SU-DHL-6 (cell line): ENCODE data around the gene ANKRD49.

Experiments used
- H2AFZ ChIP-seq: fragments of 200-600 bp; sonication (generic); 2 replicates; pipeline ENCODE4 v1.6.1; 2014; ENCODE audit warnings: low read depth, mild to moderate bottlenecking, moderate library complexity, mixed read lengths, antibody characterized with exemption, low read length; ENCODE audit not compliant: severe bottlenecking
- H3F3A ChIP-seq: fragments of 200-600 bp; shearing (Covaris generic); 2 replicates; pipeline ENCODE4 v1.6.0; 2016; ENCODE audit warnings: antibody characterized with exemption, mild to moderate bottlenecking; ENCODE audit not compliant: insufficient read depth
- H3K27ac ChIP-seq: fragments of 200-600 bp; sonication (generic); 2 replicates; pipeline ENCODE4 v1.5.1; 2016; ENCODE audit warnings: low read depth, mild to moderate bottlenecking, low read length, moderate library complexity, mixed read lengths
- H3K27me3 ChIP-seq: fragments of 200-600 bp; sonication (generic), shearing (Covaris generic); 2 replicates; pipeline ENCODE4 v1.6.0; 2014; ENCODE audit warnings: mild to moderate bottlenecking, low read length
- H3K36me3 ChIP-seq: fragments of 200-600 bp; sonication (generic); 2 replicates; pipeline ENCODE4 v1.6.1; 2014; ENCODE audit warnings: mild to moderate bottlenecking, low read length, mixed read lengths
- H3K4me2 ChIP-seq: fragments of 300-600, 200-600 bp; shearing (Covaris generic), sonication (generic); 2 replicates; pipeline ENCODE4 v1.6.0; 2014; ENCODE audit warnings: low read length, low read depth, mild to moderate bottlenecking; ENCODE audit not compliant: poor library complexity, severe bottlenecking
- H3K4me3 ChIP-seq: fragments of 200-600 bp; sonication (generic); 2 replicates; pipeline ENCODE4 v1.5.1; 2014; ENCODE audit warnings: antibody characterized with exemption, low read length, mild to moderate bottlenecking, mixed read lengths; ENCODE audit not compliant: insufficient read depth, poor library complexity, severe bottlenecking
- H3K79me2 ChIP-seq: fragments of 200-600 bp; sonication (generic); 2 replicates; pipeline ENCODE4 v1.6.1; 2014; ENCODE audit warnings: mild to moderate bottlenecking, low read length, moderate library complexity; ENCODE audit not compliant: insufficient read depth
- H3K9ac ChIP-seq: fragments of 200-600 bp; sonication (generic); 2 replicates; pipeline ENCODE4 v1.7.0; 2014; ENCODE audit warnings: mild to moderate bottlenecking, low read length
- H3K9me2 ChIP-seq: fragments of 200-600 bp; sonication (generic); replicated peaks from 2 replicates; pipeline ENCODE4 v1.6.1; 2014; ENCODE audit warnings: low read length; ENCODE audit not compliant: insufficient read depth
- H3K9me3 ChIP-seq: fragments of 200-600 bp; sonication (generic); 2 replicates; pipeline ENCODE4 v1.6.1; 2014; ENCODE audit warnings: low read length, mixed read lengths; ENCODE audit not compliant: insufficient read depth
- H4K20me1 ChIP-seq: fragments of 200-600 bp; sonication (generic); 2 replicates; pipeline ENCODE4 v1.6.1; 2014; ENCODE audit warnings: low read depth, mild to moderate bottlenecking, antibody characterized with exemption, low read length, moderate library complexity, mixed read lengths
- EZH2phosphoT487 ChIP-seq: fragments of 200-600 bp; sonication (generic), shearing (Covaris generic); conservative IDR thresholded peaks from 2 replicates; pipeline ENCODE4 v1.6.1; 2018; ENCODE audit warnings: mild to moderate bottlenecking, antibody characterized with exemption, low read length, moderate library complexity, mixed read lengths
- TF ChIP-seq, protein P1 (sequence below): fragments of 200-600 bp; sonication (generic); IDR thresholded peaks from one replicate; pipeline ENCODE4 v1.5.1; 2017; ENCODE audit warnings: antibody characterized with exemption, mild to moderate bottlenecking, low read length, moderate library complexity; ENCODE audit not compliant: insufficient read depth, poor library complexity, severe bottlenecking

Gene ANKRD49

DNA sequence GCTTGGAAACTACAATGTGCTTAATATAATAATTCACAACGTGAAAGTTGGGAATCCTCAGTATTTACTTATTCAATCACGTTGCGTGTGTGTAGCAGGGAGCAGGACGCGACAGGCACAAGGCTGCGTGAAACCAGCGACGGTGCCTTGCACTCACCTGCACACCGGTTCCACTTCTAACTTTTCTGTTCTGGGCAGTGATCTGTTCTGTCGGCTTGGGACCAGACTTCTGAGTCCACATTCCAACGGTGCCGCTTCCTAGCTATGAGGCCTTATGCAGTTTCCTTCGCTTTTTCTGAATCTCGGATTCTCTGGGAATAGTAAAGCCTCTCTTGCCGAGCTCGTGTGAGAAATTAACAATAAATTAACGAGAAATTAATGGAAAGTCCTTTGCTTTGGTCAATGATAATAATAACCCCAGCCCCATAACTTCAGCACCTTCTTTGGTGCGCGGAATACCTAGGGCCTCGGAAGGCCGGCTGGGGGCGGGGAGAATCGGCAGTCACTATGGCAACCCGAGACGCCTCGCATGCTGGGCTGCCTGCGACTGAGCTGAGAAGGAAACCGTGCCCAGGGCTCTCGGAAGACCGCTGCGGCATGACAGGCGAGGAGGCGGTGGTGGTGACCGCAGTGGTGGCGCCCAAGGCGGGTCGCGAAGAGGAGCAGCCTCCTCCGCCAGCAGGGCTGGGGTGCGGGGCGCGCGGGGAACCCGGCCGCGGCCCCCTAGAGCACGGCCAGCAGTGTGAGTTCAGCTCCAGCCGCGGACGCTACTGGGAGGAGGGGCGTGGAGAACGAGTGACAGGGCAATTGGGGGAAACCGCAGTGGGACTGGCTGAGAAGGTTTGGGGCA lies 18.4 kb downstream of the ANKRD49 start, which contains the start of gene C11orf97:
C11orf97 (plus strand) TSS at position 530 of the 850 bp plus-strand sequence; CDS start at position 598, 68 bp downstream.
- H3K27me3 ChIP-seq, result no peaks in the 10 kb centered on the region
- TF ChIP-seq, protein P1, sequence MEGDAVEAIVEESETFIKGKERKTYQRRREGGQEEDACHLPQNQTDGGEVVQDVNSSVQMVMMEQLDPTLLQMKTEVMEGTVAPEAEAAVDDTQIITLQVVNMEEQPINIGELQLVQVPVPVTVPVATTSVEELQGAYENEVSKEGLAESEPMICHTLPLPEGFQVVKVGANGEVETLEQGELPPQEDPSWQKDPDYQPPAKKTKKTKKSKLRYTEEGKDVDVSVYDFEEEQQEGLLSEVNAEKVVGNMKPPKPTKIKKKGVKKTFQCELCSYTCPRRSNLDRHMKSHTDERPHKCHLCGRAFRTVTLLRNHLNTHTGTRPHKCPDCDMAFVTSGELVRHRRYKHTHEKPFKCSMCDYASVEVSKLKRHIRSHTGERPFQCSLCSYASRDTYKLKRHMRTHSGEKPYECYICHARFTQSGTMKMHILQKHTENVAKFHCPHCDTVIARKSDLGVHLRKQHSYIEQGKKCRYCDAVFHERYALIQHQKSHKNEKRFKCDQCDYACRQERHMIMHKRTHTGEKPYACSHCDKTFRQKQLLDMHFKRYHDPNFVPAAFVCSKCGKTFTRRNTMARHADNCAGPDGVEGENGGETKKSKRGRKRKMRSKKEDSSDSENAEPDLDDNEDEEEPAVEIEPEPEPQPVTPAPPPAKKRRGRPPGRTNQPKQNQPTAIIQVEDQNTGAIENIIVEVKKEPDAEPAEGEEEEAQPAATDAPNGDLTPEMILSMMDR, result no peak
- no peak for TF ChIP-seq EZH2phosphoT487
- no peaks in the 10 kb centered on the region for H3F3A ChIP-seq
- no peaks in the 10 kb centered on the region for H4K20me1 ChIP-seq
- H3K9ac ChIP-seq, result no peak within 1 kb of the TSS
- H3K9me3 ChIP-seq, result no peaks in the 10 kb centered on the region
- H3K4me3 ChIP-seq, result no peak within 1 kb of the TSS
- H3K9me2 ChIP-seq, result no peaks in the 10 kb centered on the region
- H2AFZ ChIP-seq, result no peak within 1 kb of the TSS
- H3K4me2 ChIP-seq, result no peak within 1 kb of the TSS
- H3K36me3 ChIP-seq, result no peaks in the 10 kb centered on the region
- no peak within 1 kb of the TSS for H3K27ac ChIP-seq
- H3K79me2 ChIP-seq, result no peaks in the 10 kb centered on the region

DNA sequence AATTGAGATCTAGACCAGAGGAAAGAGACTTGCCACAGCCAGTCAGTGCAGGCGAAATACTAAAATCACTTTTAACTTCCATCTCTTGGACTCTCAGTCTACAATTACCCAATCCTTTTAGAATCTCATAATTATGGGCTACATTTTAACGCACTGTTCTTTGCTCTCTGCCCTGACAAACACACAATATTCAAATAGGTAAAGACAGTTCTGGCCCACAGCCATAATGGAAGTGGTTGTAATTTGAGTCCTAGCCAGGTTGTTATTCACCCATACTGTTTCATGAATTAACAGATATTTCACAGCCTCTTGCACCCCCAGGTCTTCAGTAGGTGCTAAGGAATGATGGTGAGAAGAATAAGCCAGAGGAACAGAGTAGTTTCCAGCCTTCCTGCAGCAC lies 19.3 kb downstream of the ANKRD49 start:
- Histone ChIP-seq H3K9me2 (no peaks in the 10 kb centered on the region), H3K27me3 (no peaks in the 10 kb centered on the region), H3K4me3 (no peak overlapping the region), H3F3A (no peaks in the 10 kb centered on the region), H3K27ac (no peak overlapping the region), H3K79me2 (no peaks in the 10 kb centered on the region), H3K9ac (no peak overlapping the region), H4K20me1 (no peaks in the 10 kb centered on the region), H3K36me3 (no peaks in the 10 kb centered on the region), H3K9me3 (no peaks in the 10 kb centered on the region), H3K4me2 (no peak overlapping the region), H2AFZ (no peak overlapping the region)
- TF ChIP-seq EZH2phosphoT487, result no peak
- TF ChIP-seq, protein P1, result no peak

DNA sequence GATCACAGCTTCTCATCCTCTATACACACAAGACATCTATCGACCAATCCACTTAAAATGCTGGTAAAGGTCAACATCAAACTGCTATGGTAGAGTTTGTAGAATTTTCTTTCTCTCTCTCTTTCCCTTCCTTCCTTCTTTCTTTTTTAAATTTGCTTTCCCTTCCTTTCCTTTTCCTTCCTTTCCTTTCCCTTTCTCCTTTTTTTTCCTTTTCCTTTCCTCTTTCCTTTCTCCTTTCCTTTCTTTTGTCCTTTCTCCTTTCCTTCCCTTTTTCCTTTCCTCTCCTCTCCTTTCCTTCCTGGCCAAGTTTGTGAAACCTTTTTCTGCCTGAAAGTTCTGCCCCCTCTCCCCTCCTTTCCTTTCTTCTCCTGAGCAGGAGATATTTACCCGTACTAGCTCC lies 21.6 kb downstream of the ANKRD49 start:
- Histone ChIP-seq H3K9me2 (no peaks in the 10 kb centered on the region), H3K36me3 (no peaks in the 10 kb centered on the region), H2AFZ (no peak overlapping the region), H3K4me2 (no peak overlapping the region), H3K79me2 (no peaks in the 10 kb centered on the region), H3F3A (no peaks in the 10 kb centered on the region), H4K20me1 (no peaks in the 10 kb centered on the region), H3K4me3 (no peak overlapping the region), H3K27me3 (no peaks in the 10 kb centered on the region), H3K9me3 (no peaks in the 10 kb centered on the region), H3K9ac (no peak overlapping the region), H3K27ac (no peak overlapping the region)
- no peak for TF ChIP-seq EZH2phosphoT487
- TF ChIP-seq, protein P1, result no peak
